ENCODE results near the gene ZBTB7C.

The ZBTB7C gene

GRCh38 chr18:48181857-48182256, 227.3 kb downstream of the ZBTB7C start:
- FAIRE-seq, result no peak

- FAIRE-seq, result no peak
Observed at GRCh38 chr18:48181087-48181823, 227.9 kb downstream of the ZBTB7C start.

- no peak for FAIRE-seq
Observed at GRCh38 chr18:48179666-48180065, 229.5 kb downstream of the ZBTB7C start.

GRCh38 chr18:48179001-48179400, 230.2 kb downstream of the ZBTB7C start:
- FAIRE-seq, result no peak

- FAIRE-seq, result no peak
Observed at GRCh38 chr18:48176909-48177308, 232.3 kb downstream of the ZBTB7C start.

GRCh38 chr18:48173557-48173956, 235.6 kb downstream of the ZBTB7C start:
- no peak for FAIRE-seq

- FAIRE-seq, result no peak
Observed at GRCh38 chr18:48172226-48173006, 236.8 kb downstream of the ZBTB7C start.

- FAIRE-seq, result no peak
Observed at GRCh38 chr18:48171490-48172188, 237.5 kb downstream of the ZBTB7C start.

- FAIRE-seq, result no peak
Observed at GRCh38 chr18:48170651-48171050, 238.5 kb downstream of the ZBTB7C start.

GRCh38 chr18:48168861-48169260, 240.3 kb downstream of the ZBTB7C start:
- FAIRE-seq, result no peak

- no peak for FAIRE-seq
Observed at GRCh38 chr18:48167897-48168253, 241.3 kb downstream of the ZBTB7C start.

- no peak for FAIRE-seq
Observed at GRCh38 chr18:48166336-48166875, 242.8 kb downstream of the ZBTB7C start.

GRCh38 chr18:48165111-48165866, 243.9 kb downstream of the ZBTB7C start:
- no peak for FAIRE-seq

GRCh38 chr18:48164701-48165100, 244.5 kb downstream of the ZBTB7C start:
- no peak for FAIRE-seq

- no peak for FAIRE-seq
Observed at GRCh38 chr18:48164116-48164515, 245.1 kb downstream of the ZBTB7C start.

- FAIRE-seq, result no peak
Observed at GRCh38 chr18:48163738-48164115, 245.5 kb downstream of the ZBTB7C start.

- FAIRE-seq, result no peak
Observed at GRCh38 chr18:48162956-48163737, 246.0 kb downstream of the ZBTB7C start.

GRCh38 chr18:48161911-48162698, 247.1 kb downstream of the ZBTB7C start:
- no peak for FAIRE-seq

- FAIRE-seq, result no peak
Observed at GRCh38 chr18:48161191-48161910, 247.8 kb downstream of the ZBTB7C start.

GRCh38 chr18:48160622-48161021, 248.6 kb downstream of the ZBTB7C start:
- no peak for FAIRE-seq
